Measurements from ENCODE around the gene TBC1D22A. TPM values are rescaled to one million over a fixed set of nuclear protein-coding genes. Genes with fewer than 3 reads are reported as not detected.

The TBC1D22A gene
- total RNA-seq, 4 donors from 2014 or later: 16.2 to 22.2 (median 17.8) TPM

DNA sequence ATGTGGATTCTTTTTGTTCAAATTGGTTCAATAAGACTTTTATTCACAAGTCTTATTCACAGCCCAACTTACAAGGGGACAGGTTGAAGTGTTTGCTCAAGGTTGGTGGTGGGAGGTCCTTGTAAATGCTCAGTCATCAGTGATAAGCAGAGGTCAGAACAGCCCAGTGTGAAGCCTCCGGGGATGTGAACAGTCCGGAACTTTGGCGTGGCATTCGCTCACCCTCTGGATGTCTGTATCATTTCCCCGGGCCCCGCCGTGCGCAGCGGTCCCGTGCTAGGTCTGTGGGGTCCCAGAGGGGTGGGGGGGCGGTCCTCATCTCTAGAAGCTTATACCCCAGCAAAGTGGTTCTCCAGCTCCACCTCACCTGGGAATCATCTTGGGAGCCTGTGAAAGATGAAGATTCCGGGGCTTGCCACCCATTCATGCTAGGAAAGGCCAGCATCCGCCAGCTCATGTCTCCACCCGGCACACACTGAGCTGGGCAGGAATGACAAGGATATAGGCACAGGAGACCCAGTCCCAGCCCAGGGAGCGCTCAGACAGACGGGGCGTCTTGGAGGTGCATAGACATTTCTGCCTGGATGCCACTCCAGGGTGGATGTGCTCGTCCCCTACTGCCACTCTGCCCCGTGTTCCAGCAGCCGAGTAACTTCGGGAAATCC is 327.5 kb downstream of the TBC1D22A start:
- H3K4me3 ChIP-seq: peak overlapping the region in 1 of 2 donors; percentile 43
- TF ChIP-seq POLR2A (IDR thresholded peaks at IDR 0.05): no peak
- no peak for TF ChIP-seq POLR2AphosphoS5 (IDR thresholded peaks at IDR 0.05)
- TF ChIP-seq, protein P1, sequence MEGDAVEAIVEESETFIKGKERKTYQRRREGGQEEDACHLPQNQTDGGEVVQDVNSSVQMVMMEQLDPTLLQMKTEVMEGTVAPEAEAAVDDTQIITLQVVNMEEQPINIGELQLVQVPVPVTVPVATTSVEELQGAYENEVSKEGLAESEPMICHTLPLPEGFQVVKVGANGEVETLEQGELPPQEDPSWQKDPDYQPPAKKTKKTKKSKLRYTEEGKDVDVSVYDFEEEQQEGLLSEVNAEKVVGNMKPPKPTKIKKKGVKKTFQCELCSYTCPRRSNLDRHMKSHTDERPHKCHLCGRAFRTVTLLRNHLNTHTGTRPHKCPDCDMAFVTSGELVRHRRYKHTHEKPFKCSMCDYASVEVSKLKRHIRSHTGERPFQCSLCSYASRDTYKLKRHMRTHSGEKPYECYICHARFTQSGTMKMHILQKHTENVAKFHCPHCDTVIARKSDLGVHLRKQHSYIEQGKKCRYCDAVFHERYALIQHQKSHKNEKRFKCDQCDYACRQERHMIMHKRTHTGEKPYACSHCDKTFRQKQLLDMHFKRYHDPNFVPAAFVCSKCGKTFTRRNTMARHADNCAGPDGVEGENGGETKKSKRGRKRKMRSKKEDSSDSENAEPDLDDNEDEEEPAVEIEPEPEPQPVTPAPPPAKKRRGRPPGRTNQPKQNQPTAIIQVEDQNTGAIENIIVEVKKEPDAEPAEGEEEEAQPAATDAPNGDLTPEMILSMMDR (IDR thresholded peaks at IDR 0.05): no peak
- no peak for TF ChIP-seq EP300 (IDR thresholded peaks at IDR 0.05)
- no peaks in the 10 kb centered on the region for H3K36me3 ChIP-seq
- H3K4me1 ChIP-seq: peaks cover 0 to 26% (median 0%) of the 10 kb centered on the region in 3 donors
- ATAC-seq: no peak
- 68 to 80% methylated on average over 3 to 10 of the region's 21 CpGs for WGBS, 2 donors (ENCODE audit: low coverage in 1 of 2)
- H3K27me3 ChIP-seq: no peaks in the 10 kb centered on the region
- no peak overlapping the region for H3K27ac ChIP-seq
- no peaks in the 10 kb centered on the region for H3K9me3 ChIP-seq

DNA sequence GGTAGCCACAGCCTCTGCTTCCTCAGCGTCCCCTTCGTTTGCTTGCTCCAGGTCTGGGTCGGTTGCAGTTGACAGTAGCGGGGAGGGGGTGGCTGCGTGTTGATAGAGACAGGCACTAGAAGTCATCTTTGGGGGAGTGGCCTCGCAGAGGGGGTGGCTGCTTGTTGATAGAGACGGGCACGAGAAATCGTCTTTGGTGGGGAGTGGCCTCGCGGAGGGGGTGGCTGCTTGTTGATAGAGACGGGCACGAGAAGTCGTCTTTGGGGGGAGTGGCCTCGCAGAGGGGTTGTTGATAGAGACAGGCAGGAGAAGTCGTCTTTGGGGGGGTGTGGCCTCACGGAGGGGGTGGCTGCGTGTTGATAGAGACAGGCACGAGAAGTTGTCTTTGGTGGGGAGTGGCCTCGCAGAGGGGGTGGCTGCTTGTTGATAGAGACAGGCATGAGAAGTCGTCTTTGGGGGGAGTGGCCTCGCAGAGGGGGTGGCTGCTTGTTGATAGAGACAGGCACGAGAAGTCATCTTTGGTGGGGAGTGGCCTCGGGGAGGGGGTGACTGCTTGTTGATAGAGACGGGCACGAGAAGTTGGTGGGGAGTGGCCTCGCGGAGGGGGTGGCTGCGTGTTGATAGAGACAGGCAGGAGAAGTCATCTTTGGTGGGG is 328.3 kb downstream of the TBC1D22A start:
- TF ChIP-seq EP300 (IDR thresholded peaks at IDR 0.05): no peak
- Histone ChIP-seq H3K4me1 (peaks cover 0 to 26% (median 0%) of the 10 kb centered on the region in 3 donors), H3K27ac (no peak overlapping the region), H3K9me3 (no peaks in the 10 kb centered on the region), H3K36me3 (no peaks in the 10 kb centered on the region), H3K27me3 (no peaks in the 10 kb centered on the region), H3K4me3 (peak overlapping the region; percentile 35 to 43)
- ATAC-seq: no peak
- WGBS, 2 donors (ENCODE audit: low coverage in 1 of 2): 1 to 6% methylated on average over 15 to 16 of the region's 29 CpGs

GRCh38 chr22:47091246-47091651 is 328.8 kb downstream of the TBC1D22A start:
- WGBS, 2 donors (ENCODE audit: low coverage in 1 of 2): 2 to 22% methylated on average over 9 to 19 of the region's 21 CpGs
- ATAC-seq: no peak

DNA sequence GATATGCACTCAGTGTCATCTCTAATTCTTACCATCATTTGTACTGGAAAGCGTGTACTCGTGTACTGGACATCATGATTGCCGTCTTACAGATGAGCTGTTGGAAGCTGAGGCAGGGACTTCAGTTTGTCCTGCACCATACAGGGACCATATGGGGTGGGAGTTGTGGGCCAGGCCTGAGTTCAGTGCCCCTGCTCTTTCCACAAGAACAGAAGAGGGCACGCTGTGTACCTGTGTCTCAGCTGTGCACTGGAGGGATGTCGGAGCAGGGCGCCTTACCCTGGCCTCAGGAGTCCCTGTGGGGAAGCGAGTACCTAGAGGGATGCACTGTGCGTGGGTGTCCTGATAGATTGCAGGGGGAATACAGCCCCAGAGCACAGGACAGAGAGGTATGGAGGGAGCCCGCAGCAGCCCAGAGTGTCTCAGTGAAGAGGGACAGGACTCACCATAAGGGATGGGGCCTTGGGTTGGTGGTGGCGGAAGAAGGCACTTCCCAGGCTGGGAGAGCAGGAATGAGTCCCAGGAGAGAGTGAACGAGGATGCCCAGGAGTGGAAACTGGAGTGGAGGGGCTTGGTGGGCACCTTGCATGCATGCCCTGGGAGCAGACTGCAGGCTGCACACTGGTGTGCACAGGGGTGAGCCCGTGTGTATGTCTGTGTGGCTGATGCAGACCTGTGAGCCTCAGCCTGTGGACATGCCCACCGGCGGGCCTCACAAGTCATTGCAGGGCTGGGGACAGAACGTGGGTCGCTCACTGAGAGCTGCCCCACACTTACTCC is 329.7 kb downstream of the TBC1D22A start:
- TF ChIP-seq POLR2AphosphoS5 (IDR thresholded peaks at IDR 0.05) (no peak), POLR2A (IDR thresholded peaks at IDR 0.05) (no peak), EP300 (IDR thresholded peaks at IDR 0.05) (no peak)
- TF ChIP-seq, protein P1 (IDR thresholded peaks at IDR 0.05): no peak
- Histone ChIP-seq H3K4me1 (peaks cover 0 to 26% (median 0%) of the 10 kb centered on the region in 3 donors), H3K9me3 (no peaks in the 10 kb centered on the region), H3K36me3 (no peaks in the 10 kb centered on the region), H3K4me3 (no peak overlapping the region), H3K27ac (no peak overlapping the region), H3K27me3 (no peaks in the 10 kb centered on the region)
- 96 to 100% methylated on average over 5 to 12 of the region's 16 CpGs for WGBS, 2 donors (ENCODE audit: low coverage in 1 of 2)
- ATAC-seq: no peak

More at GRCh38 chr22:47091246-47091651, 328.8 kb downstream of the TBC1D22A start:
- no peaks in the 10 kb centered on the region for H3K9me3 ChIP-seq
- no peaks in the 10 kb centered on the region for H3K36me3 ChIP-seq
- no peaks in the 10 kb centered on the region for H3K27me3 ChIP-seq
- TF ChIP-seq POLR2A (IDR thresholded peaks at IDR 0.05) (no peak), EP300 (IDR thresholded peaks at IDR 0.05) (no peak), POLR2AphosphoS5 (IDR thresholded peaks at IDR 0.05) (no peak)
- TF ChIP-seq, protein P1 (IDR thresholded peaks at IDR 0.05): no peak
- peaks cover 0 to 26% (median 0%) of the 10 kb centered on the region in 3 donors for H3K4me1 ChIP-seq
- H3K27ac ChIP-seq: no peak overlapping the region
- H3K4me3 ChIP-seq: peak overlapping the region; percentile 35 to 43

DNA sequence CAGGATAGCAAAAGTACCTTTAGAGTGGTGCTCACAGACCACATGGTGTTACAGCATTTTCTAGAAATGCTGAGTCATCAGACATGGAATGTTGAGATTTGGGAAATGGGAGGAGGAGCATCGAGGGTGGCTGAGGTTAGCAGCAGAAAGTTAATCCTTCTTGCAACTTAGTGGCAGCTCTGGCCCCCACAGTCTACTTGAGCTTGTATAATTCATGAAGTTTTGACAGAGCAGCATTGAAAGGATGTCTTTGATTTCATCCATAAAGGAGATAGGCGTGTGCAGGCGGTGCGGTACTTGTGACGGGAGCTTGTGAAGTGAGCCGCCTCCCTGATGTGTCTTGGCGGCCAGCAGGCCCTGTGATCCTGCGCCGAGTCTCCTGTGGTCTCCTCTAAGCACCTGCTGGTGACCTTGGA is 330.5 kb downstream of the TBC1D22A start:
- H3K4me1 ChIP-seq: peaks cover 0 to 26% (median 0%) of the 10 kb centered on the region in 3 donors
- no peak overlapping the region for H3K27ac ChIP-seq
- no peaks in the 10 kb centered on the region for H3K27me3 ChIP-seq
- H3K4me3 ChIP-seq: no peak overlapping the region
- no peaks in the 10 kb centered on the region for H3K9me3 ChIP-seq
- TF ChIP-seq POLR2A (IDR thresholded peaks at IDR 0.05) (no peak), EP300 (IDR thresholded peaks at IDR 0.05) (no peak), POLR2AphosphoS5 (IDR thresholded peaks at IDR 0.05) (no peak)
- TF ChIP-seq, protein P1 (IDR thresholded peaks at IDR 0.05): no peak
- no peak for ATAC-seq
- no peaks in the 10 kb centered on the region for H3K36me3 ChIP-seq
- WGBS, 2 donors (ENCODE audit: low coverage in 1 of 2): 75 to 90% methylated on average over 3 to 9 of the region's 9 CpGs

Measured in gastroesophageal sphincter (tissue), 4 donors.